Stimulated activated CD8-positive, alpha-beta memory T cell treated with anti-CD3 and anti-CD28 coated beads, Interleukin-15, amount 100 ng/mL, for 4 hours (primary cell): ENCODE results near the gene FCAMR.

ENCODE experiments used
- DNase-seq, 2 donors: peaks; one replicate each; pipeline ENCODE4 v3.0.0-alpha.2; 2020; ENCODE audit warnings: low read depth in 2 of 2

Gene FCAMR

GRCh38 chr1:206970446-206970845 is at the start of gene FCAMR:
TSS of gene FCAMR (minus strand) at chr1:206970460. CDS start at chr1:206970125, 335 bp downstream.
- DNase-seq = no peak

GRCh38 chr1:207019661-207020060 is 49.4 kb upstream of the FCAMR start:
- no peak for DNase-seq

- DNase-seq = no peak
Observed at GRCh38 chr1:207019161-207019560, 48.9 kb upstream of the FCAMR start.

GRCh38 chr1:207018707-207019106 is 48.4 kb upstream of the FCAMR start:
- DNase-seq = no peak

GRCh38 chr1:207017615-207018559 is 47.6 kb upstream of the FCAMR start:
- no peak for DNase-seq

- DNase-seq = no peak
Observed at GRCh38 chr1:207015791-207016190, 45.5 kb upstream of the FCAMR start.

GRCh38 chr1:207014728-207015127 is 44.5 kb upstream of the FCAMR start:
- no peak for DNase-seq

- no peak for DNase-seq
Observed at GRCh38 chr1:207013321-207014085, 43.2 kb upstream of the FCAMR start.

- DNase-seq = no peak
Observed at GRCh38 chr1:207010726-207011125, 40.5 kb upstream of the FCAMR start.

- no peak for DNase-seq
Observed at GRCh38 chr1:207009945-207010344, 39.7 kb upstream of the FCAMR start.

GRCh38 chr1:207009182-207009850 is 39.1 kb upstream of the FCAMR start:
- DNase-seq = no peak

GRCh38 chr1:207007352-207008033 is 37.2 kb upstream of the FCAMR start:
- no peak for DNase-seq

- DNase-seq = no peak
Observed at GRCh38 chr1:207006914-207007313, 36.7 kb upstream of the FCAMR start.

GRCh38 chr1:207006083-207006482 is 35.8 kb upstream of the FCAMR start:
- no peak for DNase-seq

- no peak for DNase-seq
Observed at GRCh38 chr1:207004931-207005830, 34.9 kb upstream of the FCAMR start.

- DNase-seq = no peak
Observed at GRCh38 chr1:207003210-207003609, 33.0 kb upstream of the FCAMR start.

- DNase-seq = no peak
Observed at GRCh38 chr1:207002724-207003146, 32.5 kb upstream of the FCAMR start.

- no peak for DNase-seq
Observed at GRCh38 chr1:207001492-207002245, 31.4 kb upstream of the FCAMR start.

- no peak for DNase-seq
Observed at GRCh38 chr1:207000651-207001291, 30.5 kb upstream of the FCAMR start.
